Tongue (tissue), 2 donors: ENCODE results near the gene NEURL4. TPM values are rescaled to one million over a fixed set of nuclear protein-coding genes. Genes with fewer than 3 reads are reported as not detected.
"Not testable (repeated sequence)": the region's sequence is repeated elsewhere in the genome, so short reads cannot be mapped to it uniquely, and the experiment has no call there.

ENCODE experiments used
- DNase-seq: peaks from one replicate; pipeline ENCODE4 v3.0.0-alpha.2; 2015
- total RNA-seq: library from RNA; depleted of rRNA; stranded (reverse); fragments of >200 nt; gene quantifications from one replicate; pipeline ENCODE4 v1.2.3, GENCODE V29; 2014

The NEURL4 gene
- total RNA-seq = 22.5 TPM

- DNase-seq = no peak
These were observed at the start of gene NEURL4 for GRCh38 chr17:7328840-7329373. Gene NEURL4 (minus strand): TSS chr17:7329335. CDS start chr17:7329312, 23 bp downstream.

GRCh38 chr17:7374353-7374752 lies 45.2 kb upstream of the NEURL4 start:
- no peak for DNase-seq

DNA sequence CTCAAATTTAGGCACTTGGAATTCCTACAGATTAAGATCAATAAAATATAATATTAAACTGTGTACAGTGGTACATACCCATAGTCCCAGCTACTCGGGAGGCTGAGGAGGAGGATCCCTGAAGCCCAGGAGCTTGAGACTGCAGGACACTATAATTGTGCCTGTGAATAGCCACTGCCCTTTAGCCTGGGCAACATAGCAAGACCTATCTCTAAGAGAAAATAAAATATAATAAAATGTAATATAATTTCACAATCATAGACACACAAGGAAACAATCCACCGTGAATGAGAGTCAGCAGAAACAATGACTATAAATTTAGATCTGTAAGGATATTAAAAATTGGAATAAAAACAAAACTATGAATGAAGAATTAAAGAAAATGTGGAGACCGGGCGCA lies 41.7 kb upstream of the NEURL4 start:
- DNase-seq = no peak

DNA sequence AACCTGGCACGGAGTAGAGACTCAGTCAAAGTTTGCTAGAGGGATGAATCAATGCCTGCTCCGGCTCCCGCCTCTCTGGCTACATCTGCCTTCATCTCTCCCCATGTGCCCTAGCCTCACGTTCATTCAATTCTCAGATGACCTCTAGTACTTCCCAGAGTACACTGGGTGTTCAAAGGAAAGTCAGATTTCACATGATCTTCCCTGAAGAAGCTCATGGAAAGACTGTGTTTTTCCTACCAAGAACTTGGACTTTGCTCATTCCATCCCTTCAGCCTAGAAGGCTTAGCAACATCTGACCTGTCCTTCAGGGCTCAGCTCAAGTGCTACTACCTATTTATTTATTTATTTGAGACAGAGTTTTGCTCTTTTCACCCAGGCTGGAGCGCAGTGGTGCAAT lies 40.7 kb upstream of the NEURL4 start:
- no peak for DNase-seq

DNA sequence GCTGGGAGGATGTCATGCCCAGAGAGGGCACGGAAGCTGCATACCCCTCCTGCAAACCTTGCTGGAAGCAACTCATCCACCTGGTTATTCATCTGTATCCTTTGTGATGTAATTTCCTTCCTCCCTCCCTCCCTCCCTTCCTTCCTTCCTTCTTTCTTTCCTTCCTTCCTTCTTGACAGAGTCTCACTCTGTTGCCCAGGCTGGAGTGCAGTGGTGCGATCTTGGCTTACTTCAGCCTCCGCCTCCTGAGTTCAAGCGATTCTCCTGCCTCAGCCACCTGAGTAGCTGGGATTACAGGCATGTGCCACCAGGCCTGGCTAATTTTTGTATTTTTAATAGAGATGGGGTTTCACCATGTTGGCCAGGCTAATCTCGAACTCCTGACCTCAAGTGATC lies 39.5 kb upstream of the NEURL4 start:
- not testable (repeated sequence) for DNase-seq

GRCh38 chr17:7367918-7368598 lies 38.9 kb upstream of the NEURL4 start:
- DNase-seq = no peak

GRCh38 chr17:7367083-7367482 lies 37.9 kb upstream of the NEURL4 start:
- DNase-seq = no peak

DNA sequence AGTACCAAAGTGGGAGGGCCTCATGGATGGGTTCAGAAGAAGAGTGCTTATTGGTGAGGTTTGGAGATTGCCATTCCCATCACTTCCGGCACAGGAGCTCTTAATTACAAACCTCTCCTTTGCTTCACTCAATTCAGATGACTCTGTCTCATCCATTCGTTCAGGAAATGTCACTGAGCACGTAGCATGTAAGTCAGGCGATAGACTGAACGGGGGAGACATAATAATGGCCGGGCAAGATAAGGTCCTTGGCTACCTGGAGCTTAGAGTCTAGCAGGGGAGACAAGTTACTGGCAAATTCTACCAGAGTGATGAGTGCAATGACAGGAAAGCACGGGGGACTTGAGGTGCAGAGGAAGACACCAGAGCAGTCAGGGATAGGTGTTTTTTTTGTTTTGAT lies 36.8 kb upstream of the NEURL4 start:
- not testable (repeated sequence) for DNase-seq

GRCh38 chr17:7363311-7363710 lies 34.2 kb upstream of the NEURL4 start:
- DNase-seq = no peak

DNA sequence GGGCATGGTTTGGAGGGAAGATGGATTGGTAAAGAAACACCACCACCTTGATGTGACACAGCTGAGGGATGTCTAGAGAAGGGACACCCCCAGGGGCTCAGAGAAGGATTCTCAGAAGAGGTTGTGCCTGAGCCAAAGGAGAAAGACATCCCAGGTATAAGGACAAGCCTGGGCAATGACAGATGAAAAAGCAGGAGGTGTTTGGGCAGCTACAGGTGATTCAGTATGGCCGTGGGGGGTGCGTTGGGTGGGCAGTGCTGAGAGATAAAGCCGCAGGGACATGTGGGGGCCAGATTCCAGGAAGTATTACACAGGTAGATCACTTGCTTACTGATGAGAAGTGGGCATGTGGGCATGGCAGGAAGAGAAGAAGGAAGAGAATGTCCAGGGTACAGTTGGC lies 32.8 kb upstream of the NEURL4 start:
- DNase-seq = no peak

DNA sequence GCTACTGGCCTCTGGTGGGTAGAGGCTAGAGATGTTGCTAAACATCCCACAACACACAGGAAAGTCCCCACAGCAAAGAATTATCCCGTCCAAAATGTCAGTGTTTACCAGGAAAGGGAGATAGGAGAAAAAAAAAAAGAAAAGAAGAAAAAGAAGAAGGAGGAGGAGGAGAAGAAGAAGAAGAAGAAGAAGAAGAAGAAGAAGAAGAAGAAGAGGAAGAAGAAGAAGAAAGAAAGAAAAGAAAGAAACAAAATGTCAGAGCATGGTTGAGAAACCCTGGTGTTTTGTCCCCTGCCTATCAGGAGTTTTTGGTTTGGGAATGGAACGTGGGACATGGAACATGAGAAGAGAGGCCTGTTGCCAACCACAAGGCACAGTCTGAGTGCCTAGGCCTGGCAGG lies 28.2 kb upstream of the NEURL4 start:
- no peak for DNase-seq

DNA sequence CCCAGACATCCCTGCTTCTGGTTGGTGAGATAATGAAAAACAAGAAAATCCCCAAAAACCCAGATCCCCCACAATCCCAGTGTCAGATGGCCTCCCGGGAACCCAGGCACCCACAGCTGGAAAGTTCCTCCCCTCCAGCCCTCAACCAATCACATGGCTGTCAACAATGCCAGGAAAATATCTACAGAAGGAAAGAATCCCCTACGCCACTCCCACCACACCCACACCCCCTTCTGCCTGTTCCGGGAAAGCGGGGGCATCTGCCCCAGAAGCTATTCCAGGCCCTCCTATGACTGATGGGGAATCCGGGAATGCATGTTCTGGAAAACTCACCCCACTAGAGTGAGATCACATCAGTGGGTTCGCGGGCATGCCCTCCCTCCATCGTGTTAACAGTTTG lies 27.6 kb upstream of the NEURL4 start:
- no peak for DNase-seq

DNA sequence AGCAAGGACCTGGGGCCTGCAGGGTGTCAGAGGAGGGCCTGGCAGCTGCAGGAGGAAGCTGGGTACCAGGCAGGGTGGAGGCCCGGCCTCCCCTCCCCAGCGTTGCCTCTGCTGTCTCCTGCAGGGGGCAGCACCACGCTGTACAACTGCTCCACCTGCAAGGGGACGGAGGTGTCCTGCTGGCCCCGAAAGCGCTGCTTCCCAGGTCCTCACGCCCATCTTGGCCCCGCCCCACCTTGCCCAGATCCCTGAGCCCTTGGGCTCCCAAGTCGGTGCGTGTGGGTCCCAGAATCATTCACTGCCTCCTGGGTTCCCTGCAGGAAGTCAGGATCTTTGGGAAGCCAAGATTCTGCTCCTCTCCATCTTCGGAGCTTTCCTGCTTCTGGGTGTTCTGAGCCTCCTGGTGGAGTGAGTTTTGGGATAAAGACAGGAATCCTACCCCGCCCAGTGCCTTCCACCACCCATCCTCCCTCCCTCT lies 27.0 kb upstream of the NEURL4 start:
- DNase-seq = peak; percentile 79

GRCh38 chr17:7355573-7355972 lies 26.4 kb upstream of the NEURL4 start:
- DNase-seq = no peak

DNA sequence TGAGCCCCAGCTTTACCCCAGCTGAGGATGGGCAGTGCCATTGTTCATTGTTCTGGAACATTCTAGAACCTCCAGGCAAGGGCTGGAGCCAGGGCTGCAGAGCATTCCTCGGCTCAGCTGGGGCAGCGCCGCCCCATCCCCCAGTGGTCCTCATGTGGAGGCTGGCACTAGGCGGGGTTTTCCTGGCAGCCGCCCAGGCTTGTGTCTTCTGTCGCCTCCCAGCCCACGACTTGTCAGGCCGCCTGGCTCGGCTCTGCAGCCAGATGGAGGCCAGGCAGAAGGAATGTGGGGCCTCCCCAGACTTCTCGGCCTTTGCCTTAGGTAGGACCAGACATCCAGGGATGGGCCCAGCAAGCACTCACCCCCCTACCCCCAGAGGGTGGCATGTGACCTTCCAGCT lies 25.9 kb upstream of the NEURL4 start, which contains the start of gene TMEM95:
TSS of gene TMEM95 (plus strand) at position 104 of the 400 bp plus-strand sequence. CDS start at position 153, 49 bp downstream.
- DNase-seq = peak; percentile 86

DNA sequence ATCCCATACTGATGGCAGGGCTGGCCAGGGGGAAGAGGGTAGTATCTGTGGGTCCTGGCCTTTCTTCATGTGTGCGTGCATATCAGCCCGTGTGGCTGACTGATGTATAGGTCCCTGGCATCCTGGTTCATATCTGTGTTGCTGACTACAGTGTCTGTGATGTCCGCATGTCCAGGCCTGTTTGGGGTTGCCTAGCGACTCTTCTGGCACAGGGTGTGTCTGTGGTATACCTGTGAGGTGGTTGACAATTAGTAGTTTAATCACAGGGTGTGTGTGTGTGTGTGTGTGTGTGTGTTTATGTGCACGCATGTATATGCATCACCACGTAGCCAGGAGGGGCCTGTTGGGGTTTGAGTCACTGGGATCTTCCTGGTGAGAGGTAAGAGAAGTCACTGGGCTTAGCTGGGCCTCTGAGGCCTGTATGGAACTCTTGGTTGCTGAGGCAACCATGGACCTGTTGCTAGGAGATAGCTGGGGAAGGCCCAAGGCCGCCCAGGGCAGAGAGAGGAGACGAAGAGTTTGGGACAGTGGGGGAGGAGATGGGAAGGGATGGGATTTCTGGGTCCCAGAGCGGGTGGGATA lies 25.2 kb upstream of the NEURL4 start:
- peak; percentile 50 for DNase-seq

DNA sequence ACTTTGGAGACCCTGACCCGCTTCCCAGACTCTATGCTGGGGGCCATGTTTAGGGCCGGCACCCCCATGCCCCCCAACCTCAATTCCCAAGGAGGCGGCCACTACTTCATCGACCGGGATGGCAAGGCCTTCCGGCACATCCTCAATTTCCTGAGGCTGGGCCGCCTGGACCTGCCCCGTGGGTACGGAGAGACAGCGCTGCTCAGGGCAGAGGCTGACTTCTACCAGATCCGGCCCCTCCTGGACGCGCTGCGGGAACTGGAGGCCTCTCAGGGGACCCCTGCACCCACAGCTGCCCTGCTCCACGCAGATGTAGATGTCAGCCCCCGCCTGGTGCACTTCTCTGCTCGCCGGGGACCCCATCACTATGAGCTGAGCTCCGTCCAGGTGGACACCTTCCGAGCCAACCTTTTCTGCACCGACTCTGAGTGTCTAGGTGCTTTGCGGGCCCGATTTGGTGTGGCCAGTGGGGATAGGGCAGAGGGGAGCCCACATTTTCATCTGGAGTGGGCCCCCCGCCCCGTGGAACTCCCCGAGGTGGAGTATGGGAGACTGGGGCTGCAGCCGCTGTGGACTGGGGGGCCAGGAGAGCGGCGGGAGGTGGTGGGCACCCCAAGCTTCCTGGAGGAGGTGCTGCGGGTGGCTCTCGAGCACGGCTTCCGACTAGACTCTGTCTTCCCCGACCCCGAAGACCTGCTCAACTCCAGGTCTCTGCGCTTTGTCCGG lies 23.9 kb upstream of the NEURL4 start:
- no peak for DNase-seq

- DNase-seq = no peak
These were observed 23.4 kb upstream of the NEURL4 start for GRCh38 chr17:7352503-7352889.

GRCh38 chr17:7351665-7352502 lies 22.7 kb upstream of the NEURL4 start, which contains the start of gene KCTD11:
Gene KCTD11 (plus strand): TSS chr17:7352162.
- DNase-seq = peak; percentile 90

GRCh38 chr17:7348478-7349242 lies 19.5 kb upstream of the NEURL4 start:
- DNase-seq = no peak
